Raji (cell line): Measurements from ENCODE around the gene BAG5.

ENCODE experiments used
- POLR2A ChIP-seq: IDR thresholded peaks from 2 replicates; pipeline ENCODE4 v1.6.1; 2011; ENCODE audit warnings: low read depth, low read length, control low read depth; ENCODE audit not compliant: insufficient read depth

The BAG5 gene

DNA sequence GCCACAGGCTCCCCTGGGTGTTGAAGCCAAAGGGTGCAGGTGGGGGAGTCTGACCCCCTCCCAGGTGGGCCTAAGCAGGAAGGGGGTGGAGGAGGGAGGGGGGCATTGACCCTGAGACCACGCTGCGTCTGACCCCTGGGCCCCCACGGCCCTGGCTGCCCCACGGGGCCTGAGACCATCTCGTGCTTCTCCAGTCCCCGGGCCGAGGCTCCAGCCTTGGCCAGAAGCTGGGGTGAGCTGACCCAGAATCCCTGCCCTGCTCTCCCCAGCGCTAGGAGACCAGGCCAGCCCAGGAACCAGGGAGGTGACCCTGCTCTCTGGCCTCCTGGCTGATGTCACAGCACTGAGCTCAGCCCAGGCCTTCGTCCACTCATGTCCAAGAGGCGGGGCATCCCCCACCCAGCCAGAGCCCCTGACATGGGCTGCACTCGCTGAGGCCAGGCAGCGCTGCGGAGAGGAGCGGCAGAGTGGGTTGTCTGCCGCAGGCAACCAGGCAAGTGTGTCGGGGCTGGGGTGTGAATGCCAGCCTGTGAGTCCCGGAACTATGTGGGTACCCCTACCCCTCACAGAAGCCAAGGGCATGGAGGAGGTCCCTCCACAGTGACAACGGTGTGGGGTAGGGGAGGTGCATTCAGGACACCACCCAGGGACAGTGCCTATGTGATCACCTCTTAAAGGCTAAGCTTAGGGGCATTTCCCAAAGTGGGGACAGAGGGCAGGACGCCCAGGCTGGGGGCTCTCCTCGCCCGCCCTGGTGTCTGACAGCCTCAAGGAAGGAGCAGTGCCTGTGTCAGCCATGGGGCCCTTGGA, 27.2 kb downstream of the BAG5 start:
- TF ChIP-seq POLR2A: no peak

DNA sequence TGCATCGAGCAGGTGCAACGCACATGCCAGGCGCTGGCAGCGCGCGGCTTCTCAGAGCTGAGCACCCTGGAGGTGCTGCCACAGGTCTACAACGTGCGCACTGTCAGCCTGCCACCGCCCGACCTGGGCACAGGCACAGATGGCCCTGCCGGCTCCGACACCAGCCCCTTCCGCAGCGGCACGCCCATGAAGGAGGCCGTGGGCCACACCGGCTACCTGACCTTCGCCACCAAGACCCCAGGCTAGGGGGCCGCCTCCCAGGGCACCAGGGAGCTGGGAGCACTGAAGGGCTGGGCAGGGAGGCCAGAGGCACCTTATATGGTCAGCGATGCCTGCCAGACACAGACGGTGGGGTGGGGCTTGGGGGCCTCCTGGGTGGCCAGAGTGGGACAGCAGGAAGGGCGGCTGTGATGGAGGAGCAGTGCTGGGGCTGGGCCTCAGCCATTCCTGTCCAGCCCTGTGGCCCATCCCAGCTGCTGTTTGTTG, 27.8 kb downstream of the BAG5 start:
- no peak for TF ChIP-seq POLR2A

DNA sequence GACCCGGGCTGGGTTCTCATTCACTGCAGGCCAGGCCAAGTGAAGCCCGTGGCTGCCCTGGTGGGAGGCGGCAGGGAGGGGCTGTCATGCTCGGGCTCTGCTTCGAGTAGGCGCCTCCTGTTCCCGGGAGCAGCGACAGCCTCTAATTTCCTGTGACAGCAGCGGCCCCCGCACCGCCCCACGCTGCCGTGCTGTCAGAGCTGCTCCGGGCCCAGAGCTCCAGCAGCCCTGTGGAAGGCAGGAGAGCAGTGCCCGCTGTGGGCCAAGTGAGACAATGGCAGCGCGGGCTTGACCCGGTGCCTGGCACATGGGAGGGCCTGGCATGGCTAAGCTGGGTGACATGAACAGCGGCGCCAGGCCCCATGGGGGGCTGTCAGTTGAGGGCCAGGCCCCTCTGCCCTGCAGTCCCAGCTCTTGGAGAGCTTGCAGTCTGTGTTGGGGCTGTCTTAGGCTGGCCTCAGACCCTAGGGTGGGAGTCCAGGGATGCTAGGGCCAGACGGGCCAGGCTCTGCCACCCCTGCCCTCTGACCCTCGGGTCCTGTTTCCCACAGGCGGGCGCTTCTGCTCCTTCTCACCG, 28.4 kb downstream of the BAG5 start:
- no peak for TF ChIP-seq POLR2A

- TF ChIP-seq POLR2A: no peak
Measured at GRCh38 chr14:103533137-103533998, 29.1 kb downstream of the BAG5 start.

DNA sequence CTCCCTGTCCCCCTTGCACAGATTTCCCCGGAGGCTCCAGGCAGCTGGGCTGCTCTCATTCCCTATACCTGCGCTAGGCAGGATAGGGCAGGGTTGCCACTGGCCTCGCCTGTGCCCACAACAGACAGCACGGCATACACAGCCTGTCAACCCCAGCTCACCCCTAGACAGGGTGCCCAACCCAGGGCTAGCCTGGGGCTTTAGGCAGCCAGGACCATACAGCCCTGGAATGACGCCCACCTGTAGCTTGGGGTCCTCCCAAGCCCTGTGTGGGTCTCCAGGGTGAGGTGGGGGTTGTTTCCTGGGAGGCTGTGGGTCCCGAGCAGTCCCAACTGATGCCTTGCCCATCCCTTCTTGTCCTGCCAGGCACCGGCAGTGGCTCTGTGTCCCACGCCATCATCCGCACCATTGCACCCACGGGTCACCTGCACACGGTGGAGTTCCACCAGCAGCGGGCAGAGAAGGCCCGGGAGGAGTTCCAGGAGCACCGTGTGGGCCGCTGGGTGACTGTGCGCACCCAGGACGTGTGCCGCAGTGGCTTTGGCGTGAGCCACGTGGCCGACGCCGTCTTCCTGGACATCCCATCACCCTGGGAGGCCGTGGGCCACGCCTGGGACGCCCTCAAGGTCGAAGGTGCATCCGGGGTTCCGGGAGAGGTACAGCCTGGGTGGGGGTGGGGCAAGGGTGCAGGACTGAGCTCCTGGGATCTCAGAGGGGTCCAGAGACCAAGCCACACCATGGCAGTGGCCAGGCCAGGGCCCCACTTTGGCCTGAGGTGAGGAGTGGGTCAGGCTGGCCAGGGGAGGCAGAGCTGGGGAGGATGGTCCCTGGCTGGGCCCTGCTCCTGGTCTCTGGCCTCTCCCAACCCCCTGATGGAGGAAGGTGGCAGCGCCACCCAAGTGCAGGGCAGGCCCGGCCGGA, 30.0 kb downstream of the BAG5 start:
- TF ChIP-seq POLR2A: no peak

- TF ChIP-seq POLR2A: no peak
Measured at GRCh38 chr14:103531421-103532215, 30.8 kb downstream of the BAG5 start.

- TF ChIP-seq POLR2A: no peak
Measured at GRCh38 chr14:103530831-103531230, 31.6 kb downstream of the BAG5 start.

DNA sequence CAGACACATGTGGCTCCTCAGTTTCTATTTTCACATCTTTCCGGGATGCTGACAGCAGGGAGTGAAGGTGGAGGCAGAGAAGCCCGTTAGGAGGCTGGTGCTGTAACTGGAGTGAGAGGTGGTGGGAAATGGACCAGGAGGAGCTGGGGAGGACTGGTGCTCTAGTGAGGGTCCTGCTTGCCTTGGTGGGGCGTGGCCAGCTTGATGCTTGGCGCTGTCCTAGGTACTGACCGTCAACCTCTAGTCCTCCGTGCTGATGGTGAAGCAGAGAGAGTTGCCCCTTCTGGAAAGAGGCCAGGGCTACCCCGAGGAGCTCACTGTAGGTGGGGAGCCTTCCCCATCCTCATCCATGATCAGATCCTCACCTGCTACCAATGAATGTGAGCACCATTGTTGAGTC, 32.1 kb downstream of the BAG5 start:
- TF ChIP-seq POLR2A: no peak

DNA sequence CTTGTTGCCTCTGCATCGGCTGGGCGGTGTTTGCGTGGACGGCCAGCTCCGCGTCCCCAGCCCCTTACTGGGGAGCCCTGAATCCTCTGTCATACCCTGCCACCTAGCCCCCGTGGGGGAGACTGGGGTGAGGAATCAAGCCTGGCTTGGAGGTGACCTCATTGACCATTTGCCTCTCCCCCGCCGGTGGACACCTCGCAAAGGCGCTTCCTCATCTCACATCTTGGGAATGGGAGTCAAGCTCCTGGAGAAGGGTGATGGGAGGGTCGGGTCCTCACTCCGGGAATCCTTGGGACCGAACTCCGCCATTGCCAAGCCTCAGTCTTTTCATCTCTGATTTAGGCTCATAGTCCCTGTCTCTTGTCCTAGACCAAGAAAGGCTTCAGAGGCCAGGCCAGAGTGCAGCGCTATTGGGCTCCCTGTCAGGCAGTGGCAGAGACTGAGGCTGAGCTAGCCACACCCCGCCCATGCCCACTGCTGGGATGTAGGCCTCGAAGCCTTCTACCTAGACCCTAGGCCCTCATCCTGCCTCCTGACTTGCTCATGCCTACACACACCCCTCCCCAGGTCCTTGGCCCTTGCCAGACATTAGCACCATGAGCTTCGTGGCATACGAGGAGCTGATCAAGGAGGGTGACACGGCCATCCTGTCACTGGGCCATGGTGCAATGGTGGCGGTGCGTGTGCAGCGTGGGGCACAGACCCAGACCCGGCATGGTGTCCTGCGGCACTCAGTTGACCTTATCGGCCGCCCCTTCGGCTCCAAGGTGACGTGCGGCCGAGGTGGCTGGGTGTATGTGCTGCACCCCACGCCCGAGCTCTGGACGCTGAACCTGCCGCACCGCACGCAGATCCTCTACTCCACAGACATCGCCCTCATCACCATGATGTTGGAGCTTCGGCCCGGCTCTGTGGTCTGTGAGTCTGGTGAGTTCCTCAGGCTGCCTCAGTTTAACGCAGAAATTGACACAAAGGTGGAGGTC, 32.8 kb downstream of the BAG5 start:
- no peak for TF ChIP-seq POLR2A

GRCh38 chr14:103528587-103529382, 33.7 kb downstream of the BAG5 start, which contains the start of gene TRMT61A:
Gene TRMT61A (plus strand): TSS chr14:103529196. CDS start chr14:103529979, 783 bp downstream.
- peak; percentile 75 for TF ChIP-seq POLR2A

DNA sequence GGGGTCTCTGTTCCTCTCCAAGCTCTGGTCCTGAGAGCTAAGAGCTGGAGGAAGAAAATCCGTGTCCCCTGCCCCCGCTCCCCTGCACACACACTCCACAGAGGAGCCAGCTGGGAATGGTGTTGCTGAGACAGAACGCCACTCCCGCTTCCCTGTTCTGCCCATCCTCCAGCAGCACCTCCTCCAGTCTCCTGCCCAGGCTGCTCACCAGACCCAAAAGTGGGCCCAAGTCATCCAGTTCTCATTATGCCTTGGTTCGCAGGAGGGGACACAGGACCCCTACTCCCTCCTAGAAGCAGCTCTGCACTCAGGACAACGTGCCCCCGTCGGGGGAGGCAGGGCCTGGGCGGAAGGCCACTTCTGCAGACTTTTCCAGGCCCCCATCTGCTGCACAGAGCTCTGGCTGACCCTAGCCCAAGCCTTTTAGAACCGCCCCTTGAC, 34.3 kb downstream of the BAG5 start:
- no peak for TF ChIP-seq POLR2A
